GM23338 (cell line): ENCODE measurements around the gene RMI2. TPM values are rescaled to one million over a fixed set of nuclear protein-coding genes. Genes with fewer than 3 reads are reported as not detected.

Experiments
- ATAC-seq: fragments of 200-7000 bp; cut with Tn5 transposase; 3 replicates; pipeline ENCODE4 v1.9.1; 2020
- DNase-seq: peaks from one replicate; pipeline ENCODE4 v3.0.0-alpha.2; 2015; ENCODE audit warnings: low spot score
- H2AFZ ChIP-seq: fragments of 200-600 bp; sonication (generic); 2 replicates; pipeline ENCODE4 v1.8.0; 2016; ENCODE audit warnings: antibody characterized with exemption, mild to moderate bottlenecking, moderate library complexity
- H3F3A ChIP-seq: fragments of 200-600 bp; sonication (generic); replicated peaks from 2 replicates; pipeline ENCODE4 v1.8.0; 2017; ENCODE audit warnings: antibody characterized with exemption, mixed run types, low read depth
- H3K27ac ChIP-seq: fragments of 200-600 bp; sonication (generic); 2 replicates; pipeline ENCODE4 v1.6.1; 2016; ENCODE audit warnings: low read depth
- H3K27me3 ChIP-seq: fragments of 200-600 bp; sonication (generic); 2 replicates; pipeline ENCODE4 v1.8.0; 2016; ENCODE audit warnings: mild to moderate bottlenecking, mixed run types, moderate library complexity; ENCODE audit not compliant: insufficient read depth
- H3K36me3 ChIP-seq: fragments of 200-600 bp; sonication (generic); 2 replicates; pipeline ENCODE4 v1.8.0; 2016; ENCODE audit warnings: mild to moderate bottlenecking; ENCODE audit not compliant: insufficient read depth
- H3K4me1 ChIP-seq: fragments of 200-600 bp; sonication (generic); 2 replicates; pipeline ENCODE4 v1.8.0; 2016; ENCODE audit warnings: mild to moderate bottlenecking, moderate library complexity; ENCODE audit not compliant: insufficient read depth
- H3K4me2 ChIP-seq: fragments of 200-600 bp; sonication (generic); 2 replicates; pipeline ENCODE4 v1.7.1; 2017; ENCODE audit warnings: mixed run types
- H3K4me3 ChIP-seq: fragments of 200-600 bp; sonication (generic); 2 replicates; pipeline ENCODE4 v1.6.1; 2016; ENCODE audit warnings: mixed run types
- H3K79me2 ChIP-seq: fragments of 200-600 bp; sonication (generic); replicated peaks from 2 replicates; pipeline ENCODE4 v1.8.0; 2017; ENCODE audit warnings: mild to moderate bottlenecking; ENCODE audit not compliant: insufficient read depth
- H3K9me2 ChIP-seq: fragments of 200-600 bp; sonication (generic); 2 replicates; pipeline ENCODE4 v1.8.0; 2017; ENCODE audit not compliant: insufficient read depth
- H4K20me1 ChIP-seq: fragments of 200-600 bp; sonication (generic); replicated peaks from 2 replicates; pipeline ENCODE4 v1.8.0; 2017; ENCODE audit warnings: mild to moderate bottlenecking; ENCODE audit not compliant: insufficient read depth
- H3K27ac Mint-ChIP-seq: 2 replicates; pipeline ENCODE4 v1.8.0; 2020; ENCODE audit warnings: inconsistent platforms, mild to moderate bottlenecking, moderate library complexity, mixed read lengths
- H3K27me3 Mint-ChIP-seq: 3 replicates; pipeline ENCODE4 v1.8.0; 2022; ENCODE audit warnings: low read depth, mild to moderate bottlenecking, moderate library complexity, mixed read lengths, inconsistent platforms; ENCODE audit not compliant: insufficient read depth, poor library complexity
- H3K36me3 Mint-ChIP-seq: 3 replicates; pipeline ENCODE4 v1.8.0; 2021; ENCODE audit warnings: low read depth, mild to moderate bottlenecking, inconsistent platforms, moderate library complexity, mixed read lengths
- H3K4me1 Mint-ChIP-seq: 3 replicates; pipeline ENCODE4 v1.8.0; 2020; ENCODE audit warnings: mild to moderate bottlenecking, inconsistent platforms, mixed read lengths
- H3K4me3 Mint-ChIP-seq: 3 replicates; pipeline ENCODE4 v1.8.0; 2021; ENCODE audit warnings: moderate library complexity, mild to moderate bottlenecking, inconsistent platforms, mixed read lengths
- H3K9me3 Mint-ChIP-seq: 3 replicates; pipeline ENCODE4 v1.8.0; 2020; ENCODE audit warnings: moderate library complexity, mild to moderate bottlenecking, inconsistent platforms, mixed read lengths
- CREB1 ChIP-seq: fragments of 250-450 bp; sonication (Bioruptor Pico); IDR thresholded peaks from 2 replicates; pipeline ENCODE4 v1.5.0; 2020; ENCODE audit warnings: low read depth, mild to moderate bottlenecking, moderate library complexity
- CTCF ChIP-seq, 2 experiments: fragments of 200-600 bp in 1 of 2; sonication (generic) in 1 of 2; conservative IDR thresholded peaks; 2 replicates each; pipeline versions ENCODE4 v1.5.1 to v1.6.1; 2016 to 2017; ENCODE audit warnings: antibody characterized with exemption in 2 of 2, low read depth in 2 of 2, mild to moderate bottlenecking in 2 of 2, moderate library complexity in 1 of 2
- EZH2 ChIP-seq: fragments of 200-600 bp; sonication (generic); IDR thresholded peaks from one replicate; pipeline ENCODE4 v1.8.0; 2017; ENCODE audit warnings: antibody characterized with exemption, mild to moderate bottlenecking, low read depth; ENCODE audit not compliant: unreplicated experiment
- EZH2phosphoT487 ChIP-seq: fragments of 200-600 bp; sonication (generic); IDR thresholded peaks from one replicate; pipeline ENCODE4 v1.8.1; 2018; ENCODE audit warnings: antibody characterized with exemption; ENCODE audit not compliant: unreplicated experiment
- NANOG ChIP-seq: IDR thresholded peaks from 2 replicates; pipeline ENCODE4 v1.6.1; 2016; ENCODE audit warnings: antibody characterized with exemption, borderline replicate concordance
- POLR2AphosphoS5 ChIP-seq: IDR thresholded peaks from 2 replicates; pipeline ENCODE4 v1.6.1; 2016; ENCODE audit warnings: antibody characterized with exemption, low read depth
- STAT1 ChIP-seq: IDR thresholded peaks from one replicate; pipeline ENCODE4 v1.6.1; 2016; ENCODE audit warnings: antibody characterized with exemption; ENCODE audit not compliant: unreplicated experiment
- ZNF331 ChIP-seq: fragments of 250-450 bp; sonication (Bioruptor Pico); IDR thresholded peaks from 2 replicates; pipeline ENCODE4 v1.5.0; 2020; ENCODE audit warnings: low read depth, mild to moderate bottlenecking, moderate library complexity
- ZNF462 ChIP-seq: fragments of 250-450 bp; sonication (Bioruptor Pico); IDR thresholded peaks from 2 replicates; pipeline ENCODE4 v1.5.0; 2020; ENCODE audit warnings: mild to moderate bottlenecking, moderate library complexity
- polyA plus RNA-seq: library from polyadenylated mRNA; unstranded; fragments of >200 nt; fragmentation: Nextera tagmentation; extraction: Ambion mirVana; gene quantifications from 2 replicates; pipeline ENCODE4 v1.2.1, GENCODE V29; 2016
- total RNA-seq: library from RNA; depleted of rRNA; stranded (reverse); fragments of >200 nt; shearing (Covaris generic); gene quantifications from 2 replicates; pipeline ENCODE4 v1.2.3, GENCODE V29; 2014
- TF ChIP-seq, protein P1 (sequence below): IDR thresholded peaks from 2 replicates; pipeline ENCODE4 v1.6.1; 2016; ENCODE audit warnings: antibody characterized with exemption
- TF ChIP-seq, protein P2 (sequence below): IDR thresholded peaks from one replicate; pipeline ENCODE4 v1.6.1; 2018; ENCODE audit warnings: antibody characterized with exemption; ENCODE audit not compliant: unreplicated experiment

The RMI2 gene
- total and polyA plus RNA-seq, 2 experiments from 2014 or later = 98.2 to 108 TPM

GRCh38 chr16:11327277-11328171 lies 17.7 kb upstream of the RMI2 start:
- peak overlapping the region; percentile 24 for H3K4me3 ChIP-seq
- peaks cover 11% of the 10 kb centered on the region; the same call in 1 of the 2 replicates for H3F3A ChIP-seq
- DNase-seq (peak; percentile 69), ATAC-seq (peak; percentile 26)
- H3K27me3 ChIP-seq = no peaks in the 10 kb centered on the region
- H3K79me2 ChIP-seq = no peaks in the 10 kb centered on the region
- peaks cover 19% of the 10 kb centered on the region for H3K27me3 Mint-ChIP-seq
- H3K4me2 ChIP-seq = peak overlapping the region; percentile 35
- no peaks in the 10 kb centered on the region for H3K9me2 ChIP-seq
- H4K20me1 ChIP-seq = no peaks in the 10 kb centered on the region
- peak overlapping the region; percentile 97 for H3K27ac Mint-ChIP-seq
- peak overlapping the region; percentile 59; the same call in 2 of the 3 replicates for H3K4me3 Mint-ChIP-seq
- H3K4me1 ChIP-seq = peaks cover 18% of the 10 kb centered on the region
- TF ChIP-seq ZNF331 (CRISPR knock-in tag) (no peak), CTCF (conservative IDR thresholded peaks at IDR 0.05; ENCODE audit: low read depth in 2 of 2) (no peak), NANOG (no peak; the same call in 1 of the 2 replicates), STAT1 (no peak), EZH2 (no peak), ZNF462 (CRISPR knock-in tag) (no peak), CREB1 (CRISPR knock-in tag) (no peak), POLR2AphosphoS5 (no peak), EZH2phosphoT487 (no peak)
- TF ChIP-seq, protein P1, sequence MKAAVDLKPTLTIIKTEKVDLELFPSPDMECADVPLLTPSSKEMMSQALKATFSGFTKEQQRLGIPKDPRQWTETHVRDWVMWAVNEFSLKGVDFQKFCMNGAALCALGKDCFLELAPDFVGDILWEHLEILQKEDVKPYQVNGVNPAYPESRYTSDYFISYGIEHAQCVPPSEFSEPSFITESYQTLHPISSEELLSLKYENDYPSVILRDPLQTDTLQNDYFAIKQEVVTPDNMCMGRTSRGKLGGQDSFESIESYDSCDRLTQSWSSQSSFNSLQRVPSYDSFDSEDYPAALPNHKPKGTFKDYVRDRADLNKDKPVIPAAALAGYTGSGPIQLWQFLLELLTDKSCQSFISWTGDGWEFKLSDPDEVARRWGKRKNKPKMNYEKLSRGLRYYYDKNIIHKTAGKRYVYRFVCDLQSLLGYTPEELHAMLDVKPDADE = no peak
- TF ChIP-seq, protein P2, sequence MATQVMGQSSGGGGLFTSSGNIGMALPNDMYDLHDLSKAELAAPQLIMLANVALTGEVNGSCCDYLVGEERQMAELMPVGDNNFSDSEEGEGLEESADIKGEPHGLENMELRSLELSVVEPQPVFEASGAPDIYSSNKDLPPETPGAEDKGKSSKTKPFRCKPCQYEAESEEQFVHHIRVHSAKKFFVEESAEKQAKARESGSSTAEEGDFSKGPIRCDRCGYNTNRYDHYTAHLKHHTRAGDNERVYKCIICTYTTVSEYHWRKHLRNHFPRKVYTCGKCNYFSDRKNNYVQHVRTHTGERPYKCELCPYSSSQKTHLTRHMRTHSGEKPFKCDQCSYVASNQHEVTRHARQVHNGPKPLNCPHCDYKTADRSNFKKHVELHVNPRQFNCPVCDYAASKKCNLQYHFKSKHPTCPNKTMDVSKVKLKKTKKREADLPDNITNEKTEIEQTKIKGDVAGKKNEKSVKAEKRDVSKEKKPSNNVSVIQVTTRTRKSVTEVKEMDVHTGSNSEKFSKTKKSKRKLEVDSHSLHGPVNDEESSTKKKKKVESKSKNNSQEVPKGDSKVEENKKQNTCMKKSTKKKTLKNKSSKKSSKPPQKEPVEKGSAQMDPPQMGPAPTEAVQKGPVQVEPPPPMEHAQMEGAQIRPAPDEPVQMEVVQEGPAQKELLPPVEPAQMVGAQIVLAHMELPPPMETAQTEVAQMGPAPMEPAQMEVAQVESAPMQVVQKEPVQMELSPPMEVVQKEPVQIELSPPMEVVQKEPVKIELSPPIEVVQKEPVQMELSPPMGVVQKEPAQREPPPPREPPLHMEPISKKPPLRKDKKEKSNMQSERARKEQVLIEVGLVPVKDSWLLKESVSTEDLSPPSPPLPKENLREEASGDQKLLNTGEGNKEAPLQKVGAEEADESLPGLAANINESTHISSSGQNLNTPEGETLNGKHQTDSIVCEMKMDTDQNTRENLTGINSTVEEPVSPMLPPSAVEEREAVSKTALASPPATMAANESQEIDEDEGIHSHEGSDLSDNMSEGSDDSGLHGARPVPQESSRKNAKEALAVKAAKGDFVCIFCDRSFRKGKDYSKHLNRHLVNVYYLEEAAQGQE = no peak
- H2AFZ ChIP-seq = no peak overlapping the region
- peaks cover 50% of the 10 kb centered on the region for H3K4me1 Mint-ChIP-seq
- H3K27ac ChIP-seq = peak overlapping the region; percentile 99
- H3K9me3 Mint-ChIP-seq = no peaks in the 10 kb centered on the region; the same call in 2 of the 3 replicates
- peaks cover 26% of the 10 kb centered on the region for H3K36me3 Mint-ChIP-seq
- no peaks in the 10 kb centered on the region for H3K36me3 ChIP-seq
